ENCODE results near the gene SCLY.
"Not testable (repeated sequence)": the region's sequence is repeated elsewhere in the genome, so short reads cannot be mapped to it uniquely, and the experiment has no call there.

Gene SCLY

GRCh38 chr2:238042090-238042489 is 18.7 kb upstream of the SCLY start:
- DNase-seq, result no peak

GRCh38 chr2:238042849-238043584 is 17.8 kb upstream of the SCLY start:
- DNase-seq, result peak; percentile 83

- no peak for DNase-seq
These were observed 16.9 kb upstream of the SCLY start for GRCh38 chr2:238043851-238044250.

- DNase-seq, result no peak
These were observed 15.2 kb upstream of the SCLY start for GRCh38 chr2:238045575-238045974.

GRCh38 chr2:238046725-238047270 is 14.0 kb upstream of the SCLY start:
- no peak for DNase-seq

GRCh38 chr2:238053191-238053776 is 7.5 kb upstream of the SCLY start:
- DNase-seq, result no peak

GRCh38 chr2:238055841-238056240 is 5.0 kb upstream of the SCLY start:
- no peak for DNase-seq

- not testable (repeated sequence) for DNase-seq
These were observed 2.9 kb upstream of the SCLY start for GRCh38 chr2:238057696-238058575.

- no peak for DNase-seq
These were observed 1.3 kb upstream of the SCLY start for GRCh38 chr2:238059505-238059904.

- DNase-seq, result peak; percentile 2
These were observed 682 bp upstream of the SCLY start for GRCh38 chr2:238060096-238060541.

- DNase-seq, result peak; percentile 4
These were observed 758 bp downstream of the SCLY start for GRCh38 chr2:238061315-238062202.

- no peak for DNase-seq
These were observed 2.8 kb downstream of the SCLY start for GRCh38 chr2:238063414-238064189.

- no peak for DNase-seq
These were observed 3.6 kb downstream of the SCLY start for GRCh38 chr2:238064376-238064775.

GRCh38 chr2:238065071-238065846 is 4.5 kb downstream of the SCLY start:
- no peak for DNase-seq

- DNase-seq, result no peak
These were observed 5.4 kb downstream of the SCLY start for GRCh38 chr2:238066218-238066617.

- DNase-seq, result not testable (repeated sequence)
These were observed 5.9 kb downstream of the SCLY start for GRCh38 chr2:238066718-238067117.

- DNase-seq, result no peak
These were observed 7.1 kb downstream of the SCLY start for GRCh38 chr2:238067939-238068338.

GRCh38 chr2:238069021-238069709 is 8.4 kb downstream of the SCLY start:
- no peak for DNase-seq

- DNase-seq, result no peak
These were observed 9.1 kb downstream of the SCLY start for GRCh38 chr2:238069877-238070276.

GRCh38 chr2:238075397-238075796 is 14.6 kb downstream of the SCLY start:
- no peak for DNase-seq
